SK-N-SH treated with all-trans-retinoic acid at 6 μM for 48 hours (cell line): ENCODE results near the gene PTPRN2.

Source experiments
- ATAC-seq: fragments of 200-7000 bp; cut with Tn5 transposase; 3 replicates; pipeline ENCODE4 v1.9.1; 2020; ENCODE audit warnings: mild to moderate bottlenecking, moderate library complexity
- ARNTL ChIP-seq: fragments of 450-650 bp; formaldehyde crosslinking; IDR thresholded peaks from 2 replicates; pipeline ENCODE4 v1.5.0; 2020; ENCODE audit warnings: low read depth, mild to moderate bottlenecking, moderate library complexity, borderline replicate concordance
- BACH2 ChIP-seq: fragments of 250-450 bp; sonication (Bioruptor Pico); IDR thresholded peaks from 2 replicates; pipeline ENCODE4 v1.9.0; 2021; ENCODE audit warnings: mild to moderate bottlenecking, borderline replicate concordance
- CSDC2 ChIP-seq: fragments of 250-450 bp; sonication (Bioruptor Pico); IDR thresholded peaks from 2 replicates; pipeline ENCODE4 v1.5.0; 2020; ENCODE audit warnings: mild to moderate bottlenecking, moderate library complexity
- ESRRG ChIP-seq: fragments of 250-450 bp; sonication (Bioruptor Pico); IDR thresholded peaks from 2 replicates; pipeline ENCODE4 v1.6.1; 2021; ENCODE audit warnings: mild to moderate bottlenecking
- GLIS3 ChIP-seq: fragments of 250-450 bp; sonication (Bioruptor Pico); IDR thresholded peaks from 2 replicates; pipeline ENCODE4 v1.5.0; 2020; ENCODE audit warnings: mild to moderate bottlenecking, moderate library complexity
- ISL1 ChIP-seq: fragments of 250-450 bp; sonication (Bioruptor Pico); IDR thresholded peaks from 2 replicates; pipeline ENCODE4 v2.1.2; 2022; ENCODE audit warnings: mild to moderate bottlenecking, moderate library complexity
- OSR1 ChIP-seq: fragments of 250-450 bp; sonication (Bioruptor Pico); IDR thresholded peaks from 2 replicates; pipeline ENCODE4 v1.8.0; 2022; ENCODE audit warnings: moderate library complexity, mild to moderate bottlenecking, inconsistent platforms
- PPARA ChIP-seq: fragments of 250-450 bp; sonication (Bioruptor Pico); IDR thresholded peaks from 2 replicates; pipeline ENCODE4 v1.5.0; 2020; ENCODE audit warnings: mild to moderate bottlenecking, borderline replicate concordance
- RARB ChIP-seq: fragments of 250-450 bp; sonication (Bioruptor Pico); IDR thresholded peaks from 2 replicates; pipeline ENCODE4 v1.8.0; 2021; ENCODE audit warnings: mild to moderate bottlenecking, moderate library complexity
- SNAI2 ChIP-seq: fragments of 250-450 bp; sonication (Bioruptor Pico); IDR thresholded peaks from 2 replicates; pipeline ENCODE4 v1.5.0; 2020; ENCODE audit warnings: mild to moderate bottlenecking, moderate library complexity
- TCF4 ChIP-seq: fragments of 250-450 bp; sonication (Bioruptor Pico); IDR thresholded peaks from 2 replicates; pipeline ENCODE4 v1.8.0; 2021; ENCODE audit warnings: mild to moderate bottlenecking, moderate library complexity, borderline replicate concordance
- TOX ChIP-seq: fragments of 250-450 bp; sonication (Bioruptor Pico); IDR thresholded peaks from 2 replicates; pipeline ENCODE4 v1.8.0; 2021; ENCODE audit warnings: mild to moderate bottlenecking, moderate library complexity, borderline replicate concordance
- ZC3H10 ChIP-seq: fragments of 250-450 bp; sonication (Bioruptor Pico); IDR thresholded peaks from 2 replicates; pipeline ENCODE4 v1.5.1; 2021; ENCODE audit warnings: mild to moderate bottlenecking, moderate library complexity
- ZFP3 ChIP-seq: fragments of 250-450 bp; sonication (Bioruptor Pico); IDR thresholded peaks from 2 replicates; pipeline ENCODE4 v1.5.0; 2020; ENCODE audit warnings: mild to moderate bottlenecking, moderate library complexity
- ZFP30 ChIP-seq: fragments of 450-650 bp; formaldehyde crosslinking; IDR thresholded peaks from 2 replicates; pipeline ENCODE4 v1.5.0; 2022; ENCODE audit warnings: mild to moderate bottlenecking, moderate library complexity
- ZNF565 ChIP-seq: fragments of 450-650 bp; formaldehyde crosslinking; conservative IDR thresholded peaks from 2 replicates; pipeline ENCODE4 v1.5.0; 2020; ENCODE audit warnings: low read depth, mild to moderate bottlenecking, moderate library complexity
- ZNF70 ChIP-seq: fragments of 450-650 bp; formaldehyde crosslinking; IDR thresholded peaks from 2 replicates; pipeline ENCODE4 v1.5.0; 2020; ENCODE audit warnings: mild to moderate bottlenecking, moderate library complexity
- ZNF8 ChIP-seq: fragments of 450-650 bp; formaldehyde crosslinking; IDR thresholded peaks from 2 replicates; pipeline ENCODE4 v1.5.0; 2020; ENCODE audit warnings: mild to moderate bottlenecking, moderate library complexity
- TF ChIP-seq, protein P1 (sequence below): fragments of 250-450 bp; sonication (Bioruptor Pico); IDR thresholded peaks from 2 replicates; pipeline ENCODE4 v1.5.1; 2021; ENCODE audit warnings: mild to moderate bottlenecking, moderate library complexity
- TF ChIP-seq, protein P2 (sequence below): fragments of 250-450 bp; sonication (Bioruptor Pico); IDR thresholded peaks from 2 replicates; pipeline ENCODE4 v1.5.0; 2020; ENCODE audit warnings: mild to moderate bottlenecking, moderate library complexity
- TF ChIP-seq, protein P3 (sequence below): fragments of 250-450 bp; sonication (Bioruptor Pico); IDR thresholded peaks from 2 replicates; pipeline ENCODE4 v1.8.0; 2020; ENCODE audit warnings: mild to moderate bottlenecking, moderate library complexity, borderline replicate concordance
- TF ChIP-seq, protein P4 (sequence below): fragments of 250-450 bp; sonication (Bioruptor Pico); IDR thresholded peaks from 2 replicates; pipeline ENCODE4 v1.5.1; 2020; ENCODE audit warnings: low read depth, mild to moderate bottlenecking, moderate library complexity
- TF ChIP-seq, protein P5 (sequence below): fragments of 250-450 bp; sonication (Bioruptor Pico); IDR thresholded peaks from 2 replicates; pipeline ENCODE4 v1.8.0; 2021; ENCODE audit warnings: low read depth, mild to moderate bottlenecking, moderate library complexity, borderline replicate concordance

The PTPRN2 gene

DNA sequence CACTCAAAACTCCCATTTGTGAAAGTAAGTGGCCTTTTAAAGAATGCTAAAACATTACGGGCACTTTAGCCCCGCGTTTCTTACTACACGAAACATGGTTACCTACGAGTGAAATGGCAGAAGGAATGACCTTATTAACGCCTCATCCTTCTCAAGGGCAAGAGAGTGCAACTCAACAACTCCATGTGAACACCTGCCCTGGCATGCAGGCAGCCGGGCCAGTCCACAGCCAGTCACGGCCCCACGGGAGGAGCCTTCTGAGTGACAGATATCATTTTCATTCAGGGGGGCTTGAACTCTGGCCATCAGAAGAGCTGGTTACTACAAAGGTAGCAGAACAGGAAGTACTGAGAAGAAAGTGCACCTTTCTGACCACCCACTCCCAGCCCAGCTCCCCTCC, 236.1 kb downstream of the PTPRN2 start (continued):
- TF ChIP-seq, protein P1, sequence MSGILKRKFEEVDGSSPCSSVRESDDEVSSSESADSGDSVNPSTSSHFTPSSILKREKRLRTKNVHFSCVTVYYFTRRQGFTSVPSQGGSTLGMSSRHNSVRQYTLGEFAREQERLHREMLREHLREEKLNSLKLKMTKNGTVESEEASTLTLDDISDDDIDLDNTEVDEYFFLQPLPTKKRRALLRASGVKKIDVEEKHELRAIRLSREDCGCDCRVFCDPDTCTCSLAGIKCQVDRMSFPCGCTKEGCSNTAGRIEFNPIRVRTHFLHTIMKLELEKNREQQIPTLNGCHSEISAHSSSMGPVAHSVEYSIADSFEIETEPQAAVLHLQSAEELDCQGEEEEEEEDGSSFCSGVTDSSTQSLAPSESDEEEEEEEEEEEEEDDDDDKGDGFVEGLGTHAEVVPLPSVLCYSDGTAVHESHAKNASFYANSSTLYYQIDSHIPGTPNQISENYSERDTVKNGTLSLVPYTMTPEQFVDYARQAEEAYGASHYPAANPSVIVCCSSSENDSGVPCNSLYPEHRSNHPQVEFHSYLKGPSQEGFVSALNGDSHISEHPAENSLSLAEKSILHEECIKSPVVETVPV (CRISPR knock-in tag) = no peak
- TF ChIP-seq ISL1 (no peak), PPARA (no peak)
- TF ChIP-seq, protein P2, sequence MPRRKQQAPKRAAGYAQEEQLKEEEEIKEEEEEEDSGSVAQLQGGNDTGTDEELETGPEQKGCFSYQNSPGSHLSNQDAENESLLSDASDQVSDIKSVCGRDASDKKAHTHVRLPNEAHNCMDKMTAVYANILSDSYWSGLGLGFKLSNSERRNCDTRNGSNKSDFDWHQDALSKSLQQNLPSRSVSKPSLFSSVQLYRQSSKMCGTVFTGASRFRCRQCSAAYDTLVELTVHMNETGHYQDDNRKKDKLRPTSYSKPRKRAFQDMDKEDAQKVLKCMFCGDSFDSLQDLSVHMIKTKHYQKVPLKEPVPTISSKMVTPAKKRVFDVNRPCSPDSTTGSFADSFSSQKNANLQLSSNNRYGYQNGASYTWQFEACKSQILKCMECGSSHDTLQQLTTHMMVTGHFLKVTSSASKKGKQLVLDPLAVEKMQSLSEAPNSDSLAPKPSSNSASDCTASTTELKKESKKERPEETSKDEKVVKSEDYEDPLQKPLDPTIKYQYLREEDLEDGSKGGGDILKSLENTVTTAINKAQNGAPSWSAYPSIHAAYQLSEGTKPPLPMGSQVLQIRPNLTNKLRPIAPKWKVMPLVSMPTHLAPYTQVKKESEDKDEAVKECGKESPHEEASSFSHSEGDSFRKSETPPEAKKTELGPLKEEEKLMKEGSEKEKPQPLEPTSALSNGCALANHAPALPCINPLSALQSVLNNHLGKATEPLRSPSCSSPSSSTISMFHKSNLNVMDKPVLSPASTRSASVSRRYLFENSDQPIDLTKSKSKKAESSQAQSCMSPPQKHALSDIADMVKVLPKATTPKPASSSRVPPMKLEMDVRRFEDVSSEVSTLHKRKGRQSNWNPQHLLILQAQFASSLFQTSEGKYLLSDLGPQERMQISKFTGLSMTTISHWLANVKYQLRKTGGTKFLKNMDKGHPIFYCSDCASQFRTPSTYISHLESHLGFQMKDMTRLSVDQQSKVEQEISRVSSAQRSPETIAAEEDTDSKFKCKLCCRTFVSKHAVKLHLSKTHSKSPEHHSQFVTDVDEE (CRISPR knock-in tag) = no peak

DNA sequence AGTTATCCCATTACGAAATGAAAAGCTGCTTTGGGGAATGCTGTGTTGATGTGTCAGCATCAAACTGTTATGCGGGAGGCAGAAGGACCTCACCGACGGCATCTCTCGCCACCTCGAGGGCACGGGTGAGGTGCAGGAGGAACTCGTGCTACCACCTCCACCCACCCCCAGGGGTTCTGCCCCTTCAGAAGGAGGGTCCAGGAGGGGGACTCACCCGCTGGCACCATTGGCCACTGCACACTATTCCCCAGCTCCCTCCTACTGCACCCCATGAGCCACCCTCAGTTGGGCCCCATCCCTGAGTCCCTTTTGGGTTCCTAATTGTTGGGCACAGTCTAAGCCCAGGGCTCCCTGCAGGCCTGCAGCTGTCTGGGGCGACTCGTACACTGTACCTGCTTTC, 236.6 kb downstream of the PTPRN2 start:
- TF ChIP-seq TOX (CRISPR knock-in tag) = no peak
- no peak for TF ChIP-seq ZNF8 (CRISPR knock-in tag)
- no peak for TF ChIP-seq GLIS3 (CRISPR knock-in tag)
- no peak for TF ChIP-seq OSR1 (CRISPR knock-in tag)
- TF ChIP-seq RARB (CRISPR knock-in tag) = no peak
- no peak for TF ChIP-seq PPARA
- TF ChIP-seq, all 23 proteins: peak for 0
- ATAC-seq = no peak

DNA sequence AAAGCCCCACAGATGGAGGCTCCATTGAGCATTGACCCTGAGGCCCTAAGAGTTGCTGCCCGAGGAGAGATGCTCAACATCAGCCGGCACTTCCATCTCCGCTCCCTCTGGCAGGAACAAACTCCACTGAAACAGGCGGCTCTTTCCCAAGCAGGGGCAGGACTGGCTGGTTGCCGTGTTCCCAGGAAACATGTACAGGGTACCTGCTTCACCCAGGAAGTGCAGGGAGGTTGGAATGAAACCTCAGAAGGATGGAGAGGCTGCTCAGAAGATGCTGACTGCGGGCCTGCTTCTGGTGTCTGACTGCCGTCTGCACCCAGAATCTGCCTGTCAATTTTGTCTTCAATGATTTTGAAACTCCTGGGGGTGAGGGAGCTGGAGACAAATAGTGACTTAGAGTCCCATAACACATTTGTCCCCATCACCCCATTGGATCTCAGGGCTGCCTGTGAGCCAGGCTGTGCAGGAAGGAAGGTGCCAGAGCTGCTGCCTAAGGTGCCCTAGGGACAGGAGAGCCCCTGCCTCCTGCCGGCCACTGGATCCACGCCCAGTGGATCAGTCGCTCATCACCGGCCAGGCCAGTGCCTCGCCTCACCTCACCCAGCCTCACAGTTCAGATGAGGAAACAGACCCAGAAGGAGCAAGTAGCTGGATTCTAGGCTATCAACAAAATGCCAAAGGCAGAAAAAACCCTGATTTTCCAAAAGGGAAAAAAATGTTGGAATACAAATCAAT, 237.3 kb downstream of the PTPRN2 start:
- no peak for ATAC-seq
- TF ChIP-seq TCF4 (CRISPR knock-in tag) (no peak), ARNTL (CRISPR knock-in tag) (no peak), BACH2 (CRISPR knock-in tag) (no peak), ZNF70 (no peak), PPARA (no peak), ZFP3 (no peak), SNAI2 (no peak), ZNF565 (CRISPR knock-in tag) (no peak), ZNF8 (CRISPR knock-in tag) (no peak), ZC3H10 (no peak)
- TF ChIP-seq, protein P3, sequence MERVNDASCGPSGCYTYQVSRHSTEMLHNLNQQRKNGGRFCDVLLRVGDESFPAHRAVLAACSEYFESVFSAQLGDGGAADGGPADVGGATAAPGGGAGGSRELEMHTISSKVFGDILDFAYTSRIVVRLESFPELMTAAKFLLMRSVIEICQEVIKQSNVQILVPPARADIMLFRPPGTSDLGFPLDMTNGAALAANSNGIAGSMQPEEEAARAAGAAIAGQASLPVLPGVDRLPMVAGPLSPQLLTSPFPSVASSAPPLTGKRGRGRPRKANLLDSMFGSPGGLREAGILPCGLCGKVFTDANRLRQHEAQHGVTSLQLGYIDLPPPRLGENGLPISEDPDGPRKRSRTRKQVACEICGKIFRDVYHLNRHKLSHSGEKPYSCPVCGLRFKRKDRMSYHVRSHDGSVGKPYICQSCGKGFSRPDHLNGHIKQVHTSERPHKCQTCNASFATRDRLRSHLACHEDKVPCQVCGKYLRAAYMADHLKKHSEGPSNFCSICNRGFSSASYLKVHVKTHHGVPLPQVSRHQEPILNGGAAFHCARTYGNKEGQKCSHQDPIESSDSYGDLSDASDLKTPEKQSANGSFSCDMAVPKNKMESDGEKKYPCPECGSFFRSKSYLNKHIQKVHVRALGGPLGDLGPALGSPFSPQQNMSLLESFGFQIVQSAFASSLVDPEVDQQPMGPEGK (CRISPR knock-in tag) = no peak
- TF ChIP-seq, protein P1 (CRISPR knock-in tag) = no peak

DNA sequence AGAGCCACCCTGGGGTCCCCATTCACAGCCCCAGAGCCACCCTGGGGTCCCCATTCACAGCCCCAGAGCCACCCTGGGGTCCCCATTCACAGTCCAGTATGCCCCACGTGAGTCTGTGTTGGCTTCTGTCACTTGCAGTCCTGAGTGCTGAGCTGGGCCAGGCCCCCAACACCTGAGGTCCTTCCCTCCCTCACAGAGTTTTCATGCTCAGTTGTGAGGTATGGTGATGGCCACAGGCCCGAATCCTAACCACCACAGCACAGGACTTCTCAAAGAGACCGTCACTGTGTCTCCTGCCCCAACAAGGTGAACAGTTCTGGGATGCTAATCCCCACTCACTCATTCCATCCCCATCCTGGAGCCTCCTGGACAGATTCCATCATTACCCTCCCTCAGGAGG, 239.2 kb downstream of the PTPRN2 start:
- ATAC-seq = no peak
- TF ChIP-seq, protein P4, sequence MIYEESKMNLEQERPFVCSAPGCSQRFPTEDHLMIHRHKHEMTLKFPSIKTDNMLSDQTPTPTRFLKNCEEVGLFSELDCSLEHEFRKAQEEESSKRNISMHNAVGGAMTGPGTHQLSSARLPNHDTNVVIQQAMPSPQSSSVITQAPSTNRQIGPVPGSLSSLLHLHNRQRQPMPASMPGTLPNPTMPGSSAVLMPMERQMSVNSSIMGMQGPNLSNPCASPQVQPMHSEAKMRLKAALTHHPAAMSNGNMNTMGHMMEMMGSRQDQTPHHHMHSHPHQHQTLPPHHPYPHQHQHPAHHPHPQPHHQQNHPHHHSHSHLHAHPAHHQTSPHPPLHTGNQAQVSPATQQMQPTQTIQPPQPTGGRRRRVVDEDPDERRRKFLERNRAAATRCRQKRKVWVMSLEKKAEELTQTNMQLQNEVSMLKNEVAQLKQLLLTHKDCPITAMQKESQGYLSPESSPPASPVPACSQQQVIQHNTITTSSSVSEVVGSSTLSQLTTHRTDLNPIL (CRISPR knock-in tag) = no peak
- TF ChIP-seq ISL1 = no peak
- no peak for TF ChIP-seq CSDC2 (CRISPR knock-in tag)
- TF ChIP-seq GLIS3 (CRISPR knock-in tag) = no peak
- TF ChIP-seq ZFP3 = no peak
- TF ChIP-seq ZFP30 (CRISPR knock-in tag) = no peak
- TF ChIP-seq PPARA = no peak
- TF ChIP-seq OSR1 (CRISPR knock-in tag) = no peak
- TF ChIP-seq ESRRG (CRISPR knock-in tag) = no peak
- TF ChIP-seq BACH2 (CRISPR knock-in tag) = no peak
- TF ChIP-seq, protein P5, sequence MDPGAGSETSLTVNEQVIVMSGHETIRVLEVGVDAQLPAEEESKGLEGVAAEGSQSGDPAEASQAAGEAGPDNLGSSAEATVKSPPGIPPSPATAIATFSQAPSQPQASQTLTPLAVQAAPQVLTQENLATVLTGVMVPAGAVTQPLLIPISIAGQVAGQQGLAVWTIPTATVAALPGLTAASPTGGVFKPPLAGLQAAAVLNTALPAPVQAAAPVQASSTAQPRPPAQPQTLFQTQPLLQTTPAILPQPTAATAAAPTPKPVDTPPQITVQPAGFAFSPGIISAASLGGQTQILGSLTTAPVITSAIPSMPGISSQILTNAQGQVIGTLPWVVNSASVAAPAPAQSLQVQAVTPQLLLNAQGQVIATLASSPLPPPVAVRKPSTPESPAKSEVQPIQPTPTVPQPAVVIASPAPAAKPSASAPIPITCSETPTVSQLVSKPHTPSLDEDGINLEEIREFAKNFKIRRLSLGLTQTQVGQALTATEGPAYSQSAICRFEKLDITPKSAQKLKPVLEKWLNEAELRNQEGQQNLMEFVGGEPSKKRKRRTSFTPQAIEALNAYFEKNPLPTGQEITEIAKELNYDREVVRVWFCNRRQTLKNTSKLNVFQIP (CRISPR knock-in tag) = no peak
- TF ChIP-seq ZNF8 (CRISPR knock-in tag) = no peak
- TF ChIP-seq ARNTL (CRISPR knock-in tag) = no peak
- TF ChIP-seq, protein P2 (CRISPR knock-in tag) = no peak
